SK-N-SH (cell line): ENCODE measurements around the gene TDRD9. TPM values are rescaled to one million over a fixed set of nuclear protein-coding genes. Genes with fewer than 3 reads are reported as not detected.

Source experiments
- CTCF ChIA-PET: fragments of 300-600, 350-600 bp; formaldehyde crosslinking; extraction: SDS; loops from one replicate; lab custom pipeline; 2021; lab: Yijun Ruan, JAX
- POLR2A ChIA-PET: fragments of 350-600 bp; sonication (Branson Sonifier 250); formaldehyde crosslinking; extraction: SDS; loops from one replicate; lab custom pipeline; 2020; ENCODE audit warnings: antibody characterized with exemption, inconsistent platforms; lab: Yijun Ruan, JAX
- DNase-seq: peaks from one replicate; pipeline ENCODE4 v3.0.0; 2012
- H2AFZ ChIP-seq: fragments of 200-600 bp; sonication (generic); 2 replicates; pipeline ENCODE4 v1.8.1; 2016; ENCODE audit warnings: antibody characterized with exemption, mild to moderate bottlenecking, low read depth
- H3F3A ChIP-seq: fragments of 200-600 bp; sonication (generic); replicated peaks from 2 replicates; pipeline ENCODE3; 2016; ENCODE audit warnings: antibody characterized with exemption, mild to moderate bottlenecking; ENCODE audit not compliant: insufficient read depth
- H3K27ac ChIP-seq, 2 experiments: fragments of 200-500 bp in 1 of 2; fragments of 200-600 bp in 1 of 2; sonication (Bioruptor generic) in 1 of 2; sonication (generic), shearing (Covaris generic) in 1 of 2; 2 replicates each; pipeline versions ENCODE4 v1.5.1 to v1.6.1; 2014 to 2016; ENCODE audit warnings: low read depth in 2 of 2, inconsistent platforms in 1 of 2, low read length in 1 of 2, mild to moderate bottlenecking in 1 of 2, mixed read lengths in 1 of 2
- H3K27me3 ChIP-seq: fragments of 200-600 bp; sonication (generic), shearing (Covaris generic); 2 replicates; pipeline ENCODE4 v1.6.1; 2016; ENCODE audit warnings: mixed run types; ENCODE audit not compliant: insufficient read depth
- H3K36me3 ChIP-seq, 2 experiments: fragments of 200-500 bp in 1 of 2; fragments of 200-600 bp in 1 of 2; sonication (Bioruptor generic) in 1 of 2; sonication (generic) in 1 of 2; replicated peaks in 1 of 2; 2 replicates each; pipeline versions ENCODE3 to v1.5.1; 2014 to 2016; ENCODE audit warnings: low read length in 1 of 2, mild to moderate bottlenecking in 1 of 2; ENCODE audit not compliant: insufficient read depth in 2 of 2, control insufficient read depth in 1 of 2
- H3K4me1 ChIP-seq, 2 experiments: fragments of 200-500 bp in 1 of 2; fragments of 200-600 bp in 1 of 2; sonication (Bioruptor generic) in 1 of 2; sonication (generic), shearing (Covaris generic) in 1 of 2; 2 replicates each; pipeline versions ENCODE4 v1.5.1 to v1.6.1; 2014 to 2016; ENCODE audit warnings: low read depth in 1 of 2, low read length in 1 of 2, mixed run types in 1 of 2; ENCODE audit not compliant: insufficient read depth in 2 of 2, control insufficient read depth in 1 of 2
- H3K4me2 ChIP-seq: fragments of 200-600 bp; sonication (generic), shearing (Covaris generic); 2 replicates; pipeline ENCODE4 v1.6.1; 2017; ENCODE audit warnings: mixed run types
- H3K4me3 ChIP-seq, 2 experiments: fragments of 200-500 bp in 1 of 2; fragments of 200-600 bp in 1 of 2; sonication (Bioruptor generic) in 1 of 2; sonication (generic), shearing (Covaris generic) in 1 of 2; 2 replicates each; pipeline versions ENCODE4 v1.5.1 to v1.8.1; 2014 to 2016; ENCODE audit warnings: low read depth in 2 of 2, inconsistent platforms in 1 of 2, low read length in 1 of 2, mild to moderate bottlenecking in 1 of 2, mixed read lengths in 1 of 2, moderate library complexity in 1 of 2
- H3K79me2 ChIP-seq: fragments of 200-600 bp; sonication (generic); 2 replicates; pipeline ENCODE4 v1.8.1; 2017; ENCODE audit warnings: mild to moderate bottlenecking; ENCODE audit not compliant: insufficient read depth
- H3K9ac ChIP-seq: fragments of 200-600 bp; sonication (generic); 2 replicates; pipeline ENCODE4 v1.6.1; 2017; ENCODE audit warnings: mixed run types
- H3K9me2 ChIP-seq: fragments of 200-600 bp; sonication (generic); 2 replicates; pipeline ENCODE4 v1.6.1; 2017; ENCODE audit warnings: mixed run types
- H3K9me3 ChIP-seq: fragments of 200-600 bp; sonication (generic); 2 replicates; pipeline ENCODE4 v1.6.1; 2017; ENCODE audit warnings: mixed run types, mild to moderate bottlenecking, moderate library complexity
- H4K20me1 ChIP-seq: fragments of 200-600 bp; sonication (generic); 2 replicates; pipeline ENCODE4 v1.6.1; 2017; ENCODE audit warnings: mild to moderate bottlenecking, mixed run types; ENCODE audit not compliant: insufficient read depth
- FOXJ3 ChIP-seq: sonication (generic); formaldehyde crosslinking; IDR thresholded peaks from 2 replicates; pipeline ENCODE4 v1.5.1; 2020; ENCODE audit warnings: mild to moderate bottlenecking, missing genetic modification reagents
- GABPA ChIP-seq: IDR thresholded peaks from 2 replicates; pipeline ENCODE4 v1.4.0; 2012; ENCODE audit warnings: low read depth, mild to moderate bottlenecking
- GATA2 ChIP-seq: sonication (generic); formaldehyde crosslinking; IDR thresholded peaks from 2 replicates; pipeline ENCODE4 v1.5.0; 2020; ENCODE audit warnings: mild to moderate bottlenecking, missing genetic modification reagents
- NFIC ChIP-seq: IDR thresholded peaks from 2 replicates; pipeline ENCODE4 v1.4.0; 2012; ENCODE audit warnings: borderline replicate concordance
- TCF12 ChIP-seq: IDR thresholded peaks from 2 replicates; pipeline ENCODE4 v1.4.0; 2012
- YY1 ChIP-seq: IDR thresholded peaks from 2 replicates; pipeline ENCODE4 v1.4.0; 2012; ENCODE audit warnings: low read depth, mild to moderate bottlenecking
- WGBS: methylation state at CpG from one replicate; pipeline ENCODE4 v1.1.6; 2017; ENCODE audit warnings: low lambda C conversion rate; 5-methylcytosine and 5-hydroxymethylcytosine counted together
- polyA plus RNA-seq, 3 experiments: library from polyadenylated mRNA; depleted of rRNA; stranded (reverse); fragments of >200 nt; gene quantifications; 2 replicates each; pipeline ENCODE4 v1.2.3, GENCODE V29; 2012
- TF ChIP-seq, protein P1 (sequence below): fragments of 150-350 bp; IDR thresholded peaks from 2 replicates; pipeline ENCODE4 v1.6.1; 2016; ENCODE audit warnings: mild to moderate bottlenecking, low read depth, low read length
- TF ChIP-seq, protein P2 (sequence below): fragments of 200-600 bp; sonication (generic); IDR thresholded peaks from 2 replicates; pipeline ENCODE4 v1.6.1; 2017; ENCODE audit warnings: antibody characterized with exemption, mild to moderate bottlenecking, moderate library complexity

Gene TDRD9
- polyA plus RNA-seq, 1 of the 3 experiments (the other 2 are of a cell fraction), result not detected

DNA sequence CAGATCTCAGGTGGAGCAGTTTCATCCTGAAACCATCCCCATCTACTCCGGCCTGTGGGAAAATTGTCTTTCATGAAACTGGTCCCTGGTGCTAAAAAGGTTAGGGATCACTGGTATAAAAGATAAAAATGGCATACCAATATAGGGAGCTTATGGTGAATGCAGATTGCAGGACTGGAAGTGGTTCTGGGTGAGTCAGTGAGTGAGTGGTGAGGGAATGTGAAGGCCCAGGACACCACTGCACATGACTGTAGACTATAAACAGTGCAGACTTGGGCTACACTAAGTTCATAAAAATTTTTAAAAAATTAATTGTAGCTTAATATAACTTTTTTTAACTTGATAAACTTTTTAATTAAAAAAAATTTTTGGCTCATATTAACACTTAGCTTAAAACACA is 81.0 kb downstream of the TDRD9 start (continued):
- TF ChIP-seq YY1 (no peak), GABPA (no peak), FOXJ3 (CRISPR knock-in tag) (no peak), NFIC (no peak)
- TF ChIP-seq, protein P1, sequence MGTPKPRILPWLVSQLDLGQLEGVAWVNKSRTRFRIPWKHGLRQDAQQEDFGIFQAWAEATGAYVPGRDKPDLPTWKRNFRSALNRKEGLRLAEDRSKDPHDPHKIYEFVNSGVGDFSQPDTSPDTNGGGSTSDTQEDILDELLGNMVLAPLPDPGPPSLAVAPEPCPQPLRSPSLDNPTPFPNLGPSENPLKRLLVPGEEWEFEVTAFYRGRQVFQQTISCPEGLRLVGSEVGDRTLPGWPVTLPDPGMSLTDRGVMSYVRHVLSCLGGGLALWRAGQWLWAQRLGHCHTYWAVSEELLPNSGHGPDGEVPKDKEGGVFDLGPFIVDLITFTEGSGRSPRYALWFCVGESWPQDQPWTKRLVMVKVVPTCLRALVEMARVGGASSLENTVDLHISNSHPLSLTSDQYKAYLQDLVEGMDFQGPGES, result no peak
- TF ChIP-seq, protein P2, sequence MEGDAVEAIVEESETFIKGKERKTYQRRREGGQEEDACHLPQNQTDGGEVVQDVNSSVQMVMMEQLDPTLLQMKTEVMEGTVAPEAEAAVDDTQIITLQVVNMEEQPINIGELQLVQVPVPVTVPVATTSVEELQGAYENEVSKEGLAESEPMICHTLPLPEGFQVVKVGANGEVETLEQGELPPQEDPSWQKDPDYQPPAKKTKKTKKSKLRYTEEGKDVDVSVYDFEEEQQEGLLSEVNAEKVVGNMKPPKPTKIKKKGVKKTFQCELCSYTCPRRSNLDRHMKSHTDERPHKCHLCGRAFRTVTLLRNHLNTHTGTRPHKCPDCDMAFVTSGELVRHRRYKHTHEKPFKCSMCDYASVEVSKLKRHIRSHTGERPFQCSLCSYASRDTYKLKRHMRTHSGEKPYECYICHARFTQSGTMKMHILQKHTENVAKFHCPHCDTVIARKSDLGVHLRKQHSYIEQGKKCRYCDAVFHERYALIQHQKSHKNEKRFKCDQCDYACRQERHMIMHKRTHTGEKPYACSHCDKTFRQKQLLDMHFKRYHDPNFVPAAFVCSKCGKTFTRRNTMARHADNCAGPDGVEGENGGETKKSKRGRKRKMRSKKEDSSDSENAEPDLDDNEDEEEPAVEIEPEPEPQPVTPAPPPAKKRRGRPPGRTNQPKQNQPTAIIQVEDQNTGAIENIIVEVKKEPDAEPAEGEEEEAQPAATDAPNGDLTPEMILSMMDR, result no peak

DNA sequence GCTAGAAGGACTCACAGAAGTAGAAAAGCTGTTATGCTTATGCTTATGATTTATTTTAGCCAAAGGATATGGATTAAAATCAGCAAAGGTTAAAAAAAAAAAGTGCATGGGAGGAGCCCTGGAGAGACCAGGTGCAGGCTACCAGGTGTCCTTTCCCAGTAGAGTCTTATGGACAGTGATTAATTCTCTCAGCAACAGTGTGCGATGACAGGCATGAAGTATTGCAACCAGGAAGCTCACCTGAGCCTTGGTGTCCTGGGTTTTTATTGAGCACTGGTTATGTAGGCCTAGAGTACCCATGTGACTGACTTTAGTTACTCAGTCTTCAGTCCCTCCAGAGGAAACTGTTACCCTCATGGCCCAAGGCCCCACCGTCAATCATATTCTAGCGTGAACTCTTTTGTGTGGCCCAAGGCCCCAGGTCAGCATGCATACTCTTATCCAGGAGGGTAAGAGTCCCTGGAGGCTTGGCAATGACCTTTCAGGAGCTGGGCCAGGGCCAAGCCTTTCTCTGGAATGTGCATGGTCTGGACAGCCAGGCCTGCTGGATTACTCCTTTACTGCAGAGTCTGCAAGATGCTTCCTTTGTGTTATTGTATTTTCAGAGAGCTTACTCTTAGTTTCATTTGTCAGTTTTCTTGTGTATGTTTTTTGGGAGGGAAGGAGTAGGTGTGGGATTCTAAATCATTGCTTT is 83.7 kb downstream of the TDRD9 start:
- Histone ChIP-seq H4K20me1 (no peaks in the 10 kb centered on the region), H3F3A (no peaks in the 10 kb centered on the region), H3K4me2 (no peak overlapping the region), H3K4me1 (peaks cover 0 to 3% of the 10 kb centered on the region in 2 experiments; a peak in 1 of 4 replicates), H3K9me3 (no peaks in the 10 kb centered on the region), H2AFZ (no peak overlapping the region), H3K9me2 (no peaks in the 10 kb centered on the region), H3K4me3 (no peak overlapping the region), H3K9ac (no peak overlapping the region), H3K27me3 (no peaks in the 10 kb centered on the region), H3K27ac (no peak overlapping the region), H3K79me2 (no peaks in the 10 kb centered on the region), H3K36me3 (no peaks in the 10 kb centered on the region)
- 86% methylated on average over 3 of the region's 3 CpGs for WGBS
- ChIA-PET POLR2A (no interaction called here), CTCF (interaction anchor here (1.1 kb wide), 1 partner anchor 66 kb away, joined by 4 read pairs; no protein-coding TSS in a partner anchor)
- TF ChIP-seq TCF12, result no peak
- DNase-seq, result no peak

DNA sequence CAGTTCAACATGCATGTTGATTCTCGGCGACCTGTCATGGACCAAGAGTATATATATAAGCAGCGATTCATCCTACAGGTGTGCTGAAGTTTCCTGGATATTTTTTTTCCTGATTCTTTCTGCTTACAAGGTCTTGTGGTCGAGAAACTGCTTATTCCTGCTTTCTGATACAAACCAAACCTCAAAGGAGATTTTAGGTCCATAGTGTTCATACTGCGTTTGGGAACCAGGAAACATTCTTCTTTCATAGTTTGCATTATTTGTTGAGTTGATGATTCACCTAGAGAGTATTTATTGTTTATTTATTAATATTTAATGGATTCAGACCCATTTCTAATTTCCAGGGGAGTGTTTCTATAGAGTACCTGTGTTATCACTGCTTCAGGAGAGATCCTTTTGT is 86.5 kb downstream of the TDRD9 start:
- Histone ChIP-seq H4K20me1 (no peaks in the 10 kb centered on the region), H3K27ac (no peak overlapping the region), H3K36me3 (no peaks in the 10 kb centered on the region), H3F3A (no peaks in the 10 kb centered on the region), H3K4me3 (no peak overlapping the region), H3K9me2 (no peaks in the 10 kb centered on the region), H3K4me1 (no peaks in the 10 kb centered on the region; a peak in 1 of 4 replicates), H3K27me3 (no peaks in the 10 kb centered on the region), H2AFZ (no peak overlapping the region), H3K9ac (no peak overlapping the region), H3K9me3 (no peaks in the 10 kb centered on the region), H3K79me2 (no peaks in the 10 kb centered on the region), H3K4me2 (no peak overlapping the region)
- POLR2A ChIA-PET, result no interaction called here
- TF ChIP-seq GATA2 (CRISPR knock-in tag), result no peak
- CTCF ChIA-PET, result no interaction called here
- 64% methylated on average over 5 of the region's 5 CpGs for WGBS
- DNase-seq, result no peak
